Nephron progenitor cell (in vitro differentiated cells): Measurements from ENCODE around the gene ZFYVE9.

Experiments
- DNase-seq: peaks from one replicate; pipeline ENCODE4 v3.0.0; 2021
- H3K27ac Mint-ChIP-seq: 2 replicates; pipeline ENCODE4 v1.8.0; 2021; ENCODE audit warnings: mild to moderate bottlenecking, moderate library complexity, mixed read lengths
- H3K27me3 Mint-ChIP-seq: 2 replicates; pipeline ENCODE4 v1.8.0; 2021; ENCODE audit warnings: mild to moderate bottlenecking, low read depth, mixed read lengths; ENCODE audit not compliant: poor library complexity
- H3K36me3 Mint-ChIP-seq: 2 replicates; pipeline ENCODE4 v1.8.0; 2021; ENCODE audit warnings: low read depth, mixed read lengths
- H3K4me1 Mint-ChIP-seq: 2 replicates; pipeline ENCODE4 v1.8.0; 2021; ENCODE audit warnings: mixed read lengths
- H3K4me3 Mint-ChIP-seq: 2 replicates; pipeline ENCODE4 v1.8.0; 2021; ENCODE audit warnings: mild to moderate bottlenecking, moderate library complexity, mixed read lengths
- H3K9me3 Mint-ChIP-seq: 2 replicates; pipeline ENCODE4 v1.8.0; 2021; ENCODE audit warnings: mild to moderate bottlenecking, moderate library complexity, mixed read lengths
- CTCF ChIP-seq: fragments of 200-600 bp; sonication (generic); IDR thresholded peaks from 2 replicates; pipeline ENCODE4 v1.5.0; 2021; ENCODE audit warnings: antibody characterized with exemption

The ZFYVE9 gene

GRCh38 chr1:52111492-52111891, 30.4 kb upstream of the ZFYVE9 start:
- TF ChIP-seq CTCF, result no peak
- Mint-ChIP-seq H3K36me3 (no peaks in the 10 kb centered on the region), H3K9me3 (no peaks in the 10 kb centered on the region), H3K4me1 (no peaks in the 10 kb centered on the region), H3K27ac (no peak overlapping the region), H3K4me3 (no peak overlapping the region), H3K27me3 (no peaks in the 10 kb centered on the region)
- no peak for DNase-seq

GRCh38 chr1:52112489-52112888, 29.4 kb upstream of the ZFYVE9 start:
- Mint-ChIP-seq H3K4me1 (no peaks in the 10 kb centered on the region), H3K27ac (no peak overlapping the region), H3K4me3 (no peak overlapping the region), H3K9me3 (no peaks in the 10 kb centered on the region), H3K36me3 (no peaks in the 10 kb centered on the region), H3K27me3 (peaks cover 1% of the 10 kb centered on the region)
- no peak for TF ChIP-seq CTCF
- no peak for DNase-seq

- no peaks in the 10 kb centered on the region for H3K36me3 Mint-ChIP-seq
- no peak overlapping the region for H3K27ac Mint-ChIP-seq
- DNase-seq, result no peak
These were observed 22.4 kb upstream of the ZFYVE9 start for GRCh38 chr1:52119301-52120079.

GRCh38 chr1:52122384-52122783, 19.5 kb upstream of the ZFYVE9 start:
- peaks cover 35% of the 10 kb centered on the region for H3K27me3 Mint-ChIP-seq
- no peak overlapping the region for H3K27ac Mint-ChIP-seq
- peaks cover 7% of the 10 kb centered on the region for H3K4me1 Mint-ChIP-seq
- no peak for DNase-seq
- no peak overlapping the region for H3K4me3 Mint-ChIP-seq
- no peak for TF ChIP-seq CTCF
- no peaks in the 10 kb centered on the region for H3K9me3 Mint-ChIP-seq
- H3K36me3 Mint-ChIP-seq, result no peaks in the 10 kb centered on the region

More at GRCh38 chr1:52119301-52120079, 22.4 kb upstream of the ZFYVE9 start:
- H3K27me3 Mint-ChIP-seq, result peaks cover 19% of the 10 kb centered on the region
- H3K4me3 Mint-ChIP-seq, result no peak overlapping the region
- TF ChIP-seq CTCF, result no peak
- H3K9me3 Mint-ChIP-seq, result no peaks in the 10 kb centered on the region
- peaks cover 7% of the 10 kb centered on the region for H3K4me1 Mint-ChIP-seq

DNA sequence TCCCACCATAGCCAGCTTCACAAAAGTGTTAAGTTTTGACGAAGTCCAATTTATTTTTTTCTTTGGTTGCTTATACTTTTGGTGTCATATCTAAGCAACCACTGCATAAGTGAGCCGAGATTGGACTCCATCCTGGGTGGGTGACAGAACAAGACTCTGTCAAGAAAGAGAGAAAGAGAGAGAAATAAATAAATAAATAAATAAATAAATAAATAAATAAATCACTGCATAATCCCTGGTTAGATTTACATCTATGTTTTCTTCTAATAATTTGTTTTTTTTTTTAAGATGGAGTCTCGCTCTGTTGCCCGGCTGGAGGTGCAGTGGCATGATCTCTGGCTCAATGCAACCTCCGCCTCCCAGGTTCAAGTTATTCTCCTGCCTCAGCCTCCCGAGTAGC, 18.3 kb upstream of the ZFYVE9 start:
- no peak for DNase-seq
- no peak for TF ChIP-seq CTCF
- Mint-ChIP-seq H3K27me3 (peaks cover 37% of the 10 kb centered on the region), H3K9me3 (no peaks in the 10 kb centered on the region), H3K36me3 (no peaks in the 10 kb centered on the region), H3K4me3 (no peak overlapping the region), H3K4me1 (peaks cover 7% of the 10 kb centered on the region), H3K27ac (no peak overlapping the region)
